Kidney glomerular epithelial cell (primary cell): Measurements from ENCODE around the gene PSKH1.
"Not testable (repeated sequence)": the region's sequence is repeated elsewhere in the genome, so short reads cannot be mapped to it uniquely, and the experiment has no call there.

Experiments used
- DNase-seq: peaks from one replicate; lab custom pipeline; 2025; lab: John Stamatoyannopoulos, UW

The PSKH1 gene

DNA sequence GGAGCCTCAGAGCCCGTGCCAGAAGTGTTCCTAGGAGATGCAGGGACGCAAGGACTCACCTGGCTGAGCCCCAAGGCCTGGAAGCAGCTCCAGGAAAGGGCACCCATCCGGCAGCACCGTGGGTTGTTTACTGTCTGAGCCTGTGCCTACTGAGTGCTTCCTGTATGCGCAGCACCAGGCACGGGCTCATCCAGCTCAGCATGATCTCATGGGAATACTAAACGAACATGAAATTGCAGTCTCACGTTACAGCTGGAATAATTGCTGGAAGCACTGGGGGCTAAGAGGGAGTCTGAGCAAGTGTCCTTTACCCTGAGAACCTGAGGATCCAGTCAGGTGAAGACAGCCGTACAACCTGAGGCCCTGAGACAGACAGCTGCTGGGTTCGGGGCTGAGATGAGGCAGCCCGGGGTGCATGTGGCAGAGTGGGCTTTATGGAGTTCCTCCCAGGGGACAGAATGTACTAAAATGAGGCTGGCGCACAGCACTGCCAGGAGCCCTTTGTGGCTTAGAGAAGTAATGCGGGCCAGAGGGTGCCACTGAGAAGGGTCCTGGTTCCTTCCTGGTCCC lies 33.2 kb downstream of the PSKH1 start:
- no peak for DNase-seq

GRCh38 chr16:67927131-67927941 lies 34.3 kb downstream of the PSKH1 start:
- no peak for DNase-seq

DNA sequence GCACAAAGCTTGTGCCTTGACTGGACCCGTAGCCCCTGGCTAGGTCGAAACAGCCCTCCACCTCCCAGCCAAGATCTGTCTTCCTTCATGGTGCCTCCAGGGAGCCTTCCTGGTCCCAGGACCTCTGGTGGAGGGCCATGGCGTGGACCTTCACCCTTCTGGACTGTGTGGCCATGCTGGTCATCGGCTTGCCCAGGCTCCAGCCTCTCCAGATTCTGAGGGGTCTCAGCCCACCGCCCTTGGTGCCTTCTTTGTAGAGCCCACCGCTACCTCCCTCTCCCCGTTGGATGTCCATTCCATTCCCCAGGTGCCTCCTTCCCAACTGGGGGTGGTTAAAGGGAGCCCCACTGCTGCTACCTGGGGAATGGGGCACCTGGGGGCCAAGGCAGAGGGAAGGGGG lies 35.1 kb downstream of the PSKH1 start:
- DNase-seq = no peak

DNA sequence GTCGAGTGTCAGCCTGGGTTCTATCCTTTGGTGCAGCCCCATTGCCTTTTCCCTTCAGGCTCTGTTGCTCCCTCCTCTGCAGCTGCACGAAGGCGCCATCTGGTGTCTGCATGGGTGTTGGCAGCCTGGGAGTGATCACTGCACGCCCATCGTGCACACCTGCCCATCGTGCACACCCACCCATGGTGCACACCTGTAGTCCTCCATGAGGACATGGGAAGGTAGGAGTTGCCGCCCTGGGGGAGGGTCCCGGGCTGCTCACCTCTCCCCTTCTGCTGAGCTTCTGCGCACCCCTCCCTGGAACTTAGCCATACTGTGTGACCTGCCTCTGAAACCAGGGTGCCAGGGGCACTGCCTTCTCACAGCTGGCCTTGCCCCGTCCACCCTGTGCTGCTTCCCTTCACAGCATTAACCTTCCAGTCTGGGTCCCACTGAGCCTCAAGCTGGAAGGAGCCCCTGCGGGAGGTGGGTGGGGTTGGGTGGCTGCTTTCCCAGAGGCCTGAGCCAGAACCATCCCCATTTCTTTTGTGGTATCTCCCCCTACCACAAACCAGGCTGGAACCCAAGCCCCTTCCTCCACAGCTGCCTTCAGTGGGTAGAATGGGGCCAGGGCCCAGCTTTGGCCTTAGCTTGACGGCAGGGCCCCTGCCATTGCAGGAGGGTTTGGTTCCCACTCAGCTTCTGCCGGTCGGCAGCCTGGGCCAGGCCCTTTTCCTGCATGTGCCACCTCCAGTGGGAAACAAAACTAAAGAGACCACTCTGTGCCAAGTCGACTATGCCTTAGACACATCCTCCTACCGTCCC lies 35.7 kb downstream of the PSKH1 start:
- peak; percentile 53 for DNase-seq

- no peak for DNase-seq
Measured at GRCh38 chr16:67930191-67930590, 37.1 kb downstream of the PSKH1 start.

GRCh38 chr16:67930678-67931211 lies 37.7 kb downstream of the PSKH1 start:
- DNase-seq = no peak

- no peak for DNase-seq
Measured at GRCh38 chr16:67931712-67932461, 38.8 kb downstream of the PSKH1 start, which contains the start of gene CTRL. CTRL (minus strand) TSS chr16:67931862; CDS start chr16:67931852, 10 bp downstream.

DNA sequence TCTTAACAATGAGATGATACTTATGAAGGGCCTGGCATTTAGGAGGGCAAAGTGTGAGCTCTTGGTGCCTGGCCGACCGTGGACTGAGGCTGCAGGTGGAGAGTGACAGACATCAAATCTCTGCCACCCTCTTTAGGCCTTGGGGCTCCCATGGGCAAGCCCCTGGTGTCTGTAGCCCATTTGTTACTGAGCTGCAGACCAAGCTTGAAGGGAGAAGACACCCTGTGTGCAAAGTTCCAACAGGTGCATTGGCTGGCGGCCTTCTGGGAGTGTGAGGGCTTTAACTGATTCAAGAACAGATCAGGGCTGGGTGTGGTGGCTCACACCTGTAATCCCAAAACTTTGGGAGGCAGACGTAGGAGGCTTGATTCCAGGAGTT lies 39.4 kb downstream of the PSKH1 start:
- no peak for DNase-seq

- DNase-seq = no peak
Measured at GRCh38 chr16:67933805-67934204, 40.8 kb downstream of the PSKH1 start.

GRCh38 chr16:67934306-67935100 lies 41.4 kb downstream of the PSKH1 start:
- DNase-seq = no peak

DNA sequence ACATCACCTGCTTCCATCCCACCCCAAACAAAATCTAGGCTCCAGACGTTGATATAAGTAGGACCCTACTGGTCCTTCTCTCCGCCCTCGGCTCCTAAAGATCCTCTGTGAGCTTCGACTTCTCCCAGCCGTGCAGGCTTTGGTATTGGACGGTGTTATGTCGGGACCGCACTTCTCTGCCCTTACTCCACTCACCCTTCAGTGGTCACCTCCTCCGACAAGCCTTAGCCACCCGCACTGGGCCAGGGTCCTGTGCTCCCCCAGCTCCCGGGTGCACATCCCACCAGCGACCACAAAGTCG lies 42.0 kb downstream of the PSKH1 start:
- DNase-seq = no peak

- peak; percentile 96 for DNase-seq
Measured at GRCh38 chr16:67935402-67936123, 42.5 kb downstream of the PSKH1 start.

GRCh38 chr16:67936124-67936879 lies 43.2 kb downstream of the PSKH1 start, which contains the start of gene PSMB10:
PSMB10 (minus strand) TSS chr16:67936850; CDS start chr16:67936749, 101 bp downstream.
- peak; percentile 42 for DNase-seq

DNA sequence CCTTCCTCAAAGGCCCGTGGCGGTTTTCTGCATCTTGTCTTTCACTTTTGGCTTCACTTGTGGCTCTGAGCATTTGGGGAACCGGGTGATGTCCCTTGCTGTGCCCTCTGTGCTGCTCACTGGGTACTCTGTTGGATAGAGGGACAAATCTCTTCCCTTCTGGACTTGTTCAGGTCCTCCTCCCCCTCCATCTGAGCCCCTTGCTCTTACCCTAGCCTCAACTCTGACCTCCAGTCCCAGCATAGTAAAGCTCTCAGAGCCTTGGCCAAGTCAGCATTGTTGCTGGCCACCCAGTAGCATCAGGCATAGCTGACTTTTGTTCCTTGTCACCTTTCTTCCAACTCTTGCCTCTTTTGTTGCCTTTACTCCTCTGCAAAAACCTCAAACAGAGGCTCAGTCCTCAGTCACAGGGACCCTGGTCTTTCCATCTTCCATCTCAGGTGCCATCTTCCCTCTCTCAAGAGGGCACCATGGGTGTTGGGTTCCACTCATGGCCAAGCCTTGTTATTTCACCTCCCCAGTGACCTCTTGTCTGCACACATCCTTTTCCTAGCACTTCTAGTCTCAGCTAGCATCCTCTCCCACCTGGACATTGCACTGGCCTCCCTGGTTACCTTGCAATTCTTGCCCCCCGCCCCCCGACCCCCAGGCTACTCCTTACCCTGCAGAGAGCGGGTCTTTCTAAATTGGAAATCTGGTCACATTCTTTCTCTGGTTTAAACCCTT lies 44.0 kb downstream of the PSKH1 start:
- peak; percentile 40 for DNase-seq

GRCh38 chr16:67937713-67938112 lies 44.7 kb downstream of the PSKH1 start:
- DNase-seq = not testable (repeated sequence)

DNA sequence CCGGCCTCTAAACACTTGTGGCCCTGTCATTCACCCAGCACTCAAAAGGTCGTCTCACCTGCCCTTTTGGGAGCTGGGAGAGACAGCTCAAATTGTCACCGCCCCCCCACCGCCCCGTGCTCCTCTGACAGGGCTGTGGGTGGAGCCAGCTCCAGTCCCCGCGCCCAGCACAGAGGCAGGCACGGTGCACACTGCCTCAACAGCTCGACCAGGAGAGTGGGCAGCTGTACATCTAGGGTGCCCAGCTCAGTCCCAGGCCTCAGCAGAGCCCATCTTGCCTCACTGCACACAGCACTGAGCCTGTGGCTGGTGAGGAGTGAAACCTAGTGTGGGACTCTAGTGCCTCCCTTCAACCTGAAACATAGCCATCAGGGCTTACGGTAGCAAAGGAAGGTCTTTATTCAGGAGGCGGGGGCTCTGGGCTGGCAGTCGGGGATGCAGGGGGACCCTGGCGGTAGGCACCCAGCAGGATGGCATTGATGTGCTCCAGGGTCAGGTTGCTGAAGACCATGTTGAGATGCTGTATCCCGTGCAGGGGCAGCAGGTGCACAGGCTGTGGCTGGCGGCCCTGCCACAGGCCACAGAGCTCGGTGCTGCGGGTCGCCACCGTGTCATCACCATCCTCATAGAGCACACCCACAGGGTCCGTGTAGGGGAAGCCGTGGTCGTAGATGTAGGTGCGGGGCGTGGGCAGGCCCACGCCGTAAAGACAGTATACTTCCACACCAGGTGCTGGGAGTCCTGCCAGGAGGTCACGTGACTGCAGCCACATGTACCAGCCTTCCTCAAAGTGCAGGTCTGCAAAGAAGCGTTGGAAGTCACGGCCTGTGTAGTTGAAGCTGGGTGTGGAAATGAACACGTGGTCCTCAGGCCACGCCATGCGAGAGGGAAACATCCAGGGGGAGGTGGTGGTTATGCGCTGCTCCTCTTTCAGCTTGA lies 46.7 kb downstream of the PSKH1 start:
- DNase-seq = no peak

GRCh38 chr16:67940446-67941089 lies 47.5 kb downstream of the PSKH1 start:
- DNase-seq = no peak
